ENCODE data around the gene KIF2B.

DNA sequence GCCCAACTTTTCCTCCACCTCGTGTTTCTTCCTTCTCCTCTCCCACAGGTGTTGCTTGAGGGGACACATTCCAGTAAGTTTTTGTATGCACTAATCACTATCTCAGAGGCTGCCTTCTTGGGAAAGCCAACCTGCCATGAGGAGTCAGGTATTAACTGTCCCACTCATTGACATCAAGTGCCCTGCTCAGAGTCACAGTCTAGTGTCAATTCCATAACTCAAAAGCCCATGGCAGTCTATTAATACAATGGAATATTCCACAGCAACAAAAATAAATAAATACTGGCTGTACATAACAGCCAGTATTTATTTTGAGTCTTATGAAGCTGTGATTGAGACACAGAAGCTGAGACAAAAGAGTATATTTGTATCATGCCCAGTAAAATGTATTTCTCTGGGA, 26.1 kb upstream of the KIF2B start:
- TF ChIP-seq CTCF (IDR thresholded peaks at IDR 0.05) (no peak), POLR2A (IDR thresholded peaks at IDR 0.05) (no peak)

Data from adrenal gland (tissue), 5 donors.